ENCODE data around the gene SELENOO. TPM values are rescaled to one million over a fixed set of nuclear protein-coding genes. Genes with fewer than 3 reads are reported as not detected.

SELENOO gene
- total RNA-seq, 1 donor from 2014 or later = 25.0 TPM

DNA sequence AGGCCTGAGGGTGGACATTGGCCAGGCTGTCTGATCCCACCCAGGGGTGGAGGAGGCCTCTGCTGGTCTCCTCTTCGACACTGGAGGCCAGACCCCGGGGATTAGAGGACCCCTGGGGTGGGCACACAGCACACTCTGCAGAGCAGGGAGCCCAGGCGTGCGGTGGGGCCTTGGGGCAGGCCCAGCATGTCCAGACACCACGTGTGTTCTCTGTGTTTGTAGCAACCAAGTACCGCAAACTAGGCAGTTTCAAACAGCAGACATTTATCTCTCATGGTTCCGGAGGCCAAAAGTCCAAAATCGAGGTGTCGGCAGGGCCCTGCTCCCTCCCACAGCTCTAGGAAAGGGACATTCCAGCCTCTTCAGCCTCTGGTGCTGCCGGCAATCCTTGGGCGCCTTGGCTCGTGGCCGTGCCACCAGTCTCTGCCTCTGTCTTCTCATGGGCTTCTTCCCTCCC lies 28.8 kb upstream of the SELENOO start:
- intact Hi-C loops (cut with micrococcal nuclease) = no loop called here

- intact Hi-C loops (cut with micrococcal nuclease) = no loop called here
These were observed 27.4 kb upstream of the SELENOO start for GRCh38 chr22:50173311-50173982.

DNA sequence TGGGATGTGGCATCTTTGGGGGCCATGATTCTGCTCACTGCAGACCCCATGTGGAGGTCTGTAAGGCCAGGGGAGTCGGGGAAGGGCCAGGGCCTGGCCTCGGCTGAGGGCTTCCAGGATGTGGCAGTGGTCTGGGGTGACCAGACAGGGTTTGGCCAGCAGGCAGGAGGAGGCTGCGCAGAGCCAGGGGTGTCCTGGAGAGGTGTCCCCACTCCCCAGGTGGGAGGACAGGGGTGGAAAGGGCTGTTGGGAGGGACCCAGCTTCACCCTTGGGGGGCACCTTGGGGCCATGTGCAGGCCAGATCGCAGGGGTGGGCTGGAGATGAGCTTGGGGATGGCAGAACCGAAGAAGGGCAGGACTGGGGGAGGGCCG lies 26.8 kb upstream of the SELENOO start:
- intact Hi-C loops (cut with micrococcal nuclease) = no loop called here

DNA sequence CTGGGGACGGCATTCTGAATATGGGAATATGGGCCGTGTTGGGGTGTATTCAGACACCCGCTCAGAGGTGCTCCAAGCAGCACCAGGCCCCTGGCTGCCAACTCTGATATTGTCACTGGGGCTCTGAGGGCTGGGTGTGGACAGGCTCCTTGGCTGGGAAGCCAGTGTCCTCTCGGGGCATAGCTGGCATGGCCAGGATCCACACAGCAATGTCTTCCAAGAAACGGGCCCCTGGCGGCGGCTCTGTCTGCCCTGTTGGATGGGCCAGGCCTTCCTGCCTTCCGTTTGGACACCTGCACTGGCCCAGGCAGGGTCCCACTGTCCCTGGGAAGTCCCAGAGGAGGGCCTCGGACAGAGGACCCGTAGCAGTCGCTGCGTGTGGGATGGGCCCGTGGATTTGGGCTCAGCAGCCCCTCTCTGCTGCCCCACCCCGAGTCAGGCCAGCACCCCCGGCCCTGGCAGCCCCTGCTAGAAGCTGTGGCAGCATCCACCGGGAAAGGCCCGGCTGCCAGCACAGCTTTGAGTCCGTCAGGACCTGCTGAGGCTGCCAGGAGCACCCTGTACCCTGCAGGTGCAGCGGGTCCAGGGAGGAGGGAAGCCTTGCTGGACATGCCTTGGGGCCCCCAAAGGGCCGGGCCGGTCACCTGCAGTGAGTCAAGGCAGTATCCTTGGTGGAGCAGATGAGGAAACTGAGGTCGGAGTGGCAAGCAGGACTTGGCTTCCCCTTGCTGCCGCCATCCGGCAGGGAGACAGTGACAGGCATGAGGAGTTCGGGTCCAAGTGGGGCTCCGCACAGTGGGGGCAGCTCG lies 26.2 kb upstream of the SELENOO start:
- intact Hi-C loops (cut with micrococcal nuclease) = no loop called here

DNA sequence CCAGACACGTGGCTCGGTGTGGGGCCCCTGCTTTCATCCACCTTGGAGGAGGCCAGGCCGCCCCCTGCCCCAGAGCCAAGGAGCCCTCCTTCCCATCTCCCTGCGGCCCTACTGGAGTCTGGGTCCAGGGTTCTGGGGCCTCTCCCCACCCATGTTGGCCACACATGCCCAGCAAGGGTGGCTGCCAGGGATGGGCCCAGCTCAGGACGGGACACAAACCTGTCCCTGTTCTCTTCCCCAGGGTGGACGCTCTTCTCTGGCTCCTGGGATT lies 25.7 kb upstream of the SELENOO start:
- intact Hi-C loops (cut with micrococcal nuclease) = no loop called here

- intact Hi-C loops (cut with micrococcal nuclease) = no loop called here
These were observed 24.6 kb upstream of the SELENOO start for GRCh38 chr22:50175921-50176849.

- intact Hi-C loops (cut with micrococcal nuclease) = no loop called here
These were observed 23.8 kb upstream of the SELENOO start for GRCh38 chr22:50176850-50177536.

DNA sequence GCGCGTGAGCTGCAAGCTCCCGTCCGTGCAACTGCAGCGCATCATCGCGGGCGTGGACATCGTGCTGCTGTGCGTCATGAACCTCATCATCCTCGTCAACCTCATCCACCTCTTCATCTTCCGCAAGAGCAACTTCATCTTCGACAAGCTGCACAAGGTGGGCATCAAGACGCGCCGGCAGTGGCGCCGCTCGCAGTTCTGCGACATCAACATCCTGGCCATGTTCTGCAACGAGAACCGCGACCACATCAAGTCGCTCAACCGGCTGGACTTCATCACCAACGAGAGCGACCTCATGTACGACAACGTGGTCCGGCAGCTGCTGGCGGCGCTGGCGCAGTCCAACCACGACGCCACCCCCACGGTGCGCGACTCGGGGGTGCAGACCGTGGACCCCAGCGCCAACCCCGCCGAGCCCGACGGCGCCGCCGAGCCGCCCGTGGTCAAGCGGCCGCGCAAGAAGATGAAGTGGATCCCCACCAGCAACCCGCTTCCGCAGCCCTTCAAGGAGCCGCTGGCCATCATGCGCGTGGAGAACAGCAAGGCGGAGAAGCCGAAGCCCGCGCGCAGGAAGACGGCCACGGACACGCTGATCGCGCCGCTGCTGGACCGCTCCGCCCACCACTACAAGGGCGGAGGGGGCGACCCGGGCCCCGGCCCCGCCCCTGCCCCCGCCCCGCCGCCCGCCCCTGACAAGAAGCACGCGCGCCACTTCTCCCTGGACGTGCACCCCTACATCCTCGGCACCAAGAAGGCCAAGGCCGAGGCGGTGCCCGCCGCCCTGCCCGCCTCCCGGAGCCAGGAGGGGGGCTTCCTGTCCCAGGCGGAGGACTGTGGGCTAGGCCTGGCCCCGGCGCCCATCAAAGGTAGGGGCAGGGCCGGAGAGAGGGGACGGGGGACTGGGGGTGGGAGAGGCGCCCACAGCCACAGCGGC lies 23.0 kb upstream of the SELENOO start:
- intact Hi-C loops (cut with micrococcal nuclease) = no loop called here

- intact Hi-C loops (cut with micrococcal nuclease) = no loop called here
These were observed 22.3 kb upstream of the SELENOO start for GRCh38 chr22:50178471-50178864.

GRCh38 chr22:50178871-50179869 lies 21.6 kb upstream of the SELENOO start:
- intact Hi-C loops (cut with micrococcal nuclease) = no loop called here

- intact Hi-C loops (cut with micrococcal nuclease) = no loop called here
These were observed 20.7 kb upstream of the SELENOO start for GRCh38 chr22:50179937-50180726.

GRCh38 chr22:50180727-50181521 lies 19.9 kb upstream of the SELENOO start:
- intact Hi-C loops (cut with micrococcal nuclease) = no loop called here

GRCh38 chr22:50182176-50183081 lies 18.4 kb upstream of the SELENOO start:
- intact Hi-C loops (cut with micrococcal nuclease) = no loop called here

GRCh38 chr22:50183141-50183971 lies 17.5 kb upstream of the SELENOO start:
- intact Hi-C loops (cut with micrococcal nuclease) = no loop called here
